RWPE2 (cell line): ENCODE results near the gene BFAR.
A peak's percentile ranks its signal among the peaks of the same experiment; 100 is the strongest.

Experiments
- ATAC-seq: fragments of 200-7000 bp; cut with Tn5 transposase; 3 replicates; pipeline ENCODE4 v1.9.1; 2021; ENCODE audit warnings: low read depth
- DNase-seq: peaks from one replicate; pipeline ENCODE4 v3.0.0-alpha.2; 2020; ENCODE audit warnings: low spot score
- H3K27ac ChIP-seq: fragments of 450-650 bp; 2 replicates; pipeline ENCODE4 v1.5.1; 2017; ENCODE audit warnings: mild to moderate bottlenecking; ENCODE audit not compliant: poor library complexity, severe bottlenecking
- H3K27me3 ChIP-seq: fragments of 250-450 bp; sonication (Bioruptor Pico); 2 replicates; pipeline ENCODE4 v1.5.1; 2021; ENCODE audit warnings: mild to moderate bottlenecking, moderate library complexity; ENCODE audit not compliant: insufficient read depth, poor library complexity, severe bottlenecking
- H3K36me3 ChIP-seq: fragments of 250-450 bp; sonication (Bioruptor Pico); 2 replicates; pipeline ENCODE4 v1.5.1; 2020; ENCODE audit warnings: low read depth, mild to moderate bottlenecking, moderate library complexity
- H3K4me1 ChIP-seq: fragments of 250-450 bp; sonication (Bioruptor Pico); 2 replicates; pipeline ENCODE4 v1.5.1; 2021; ENCODE audit warnings: mild to moderate bottlenecking, moderate library complexity; ENCODE audit not compliant: insufficient read depth, poor library complexity, severe bottlenecking
- H3K4me3 ChIP-seq: fragments of 250-450 bp; sonication (Bioruptor Pico); 2 replicates; pipeline ENCODE4 v1.5.1; 2021; ENCODE audit warnings: mild to moderate bottlenecking, moderate library complexity; ENCODE audit not compliant: severe bottlenecking
- H3K9me3 ChIP-seq: fragments of 250-450 bp; sonication (Bioruptor Pico); 2 replicates; pipeline ENCODE4 v1.5.1; 2021; ENCODE audit warnings: mild to moderate bottlenecking, moderate library complexity; ENCODE audit not compliant: severe bottlenecking
- TF ChIP-seq, protein P1 (sequence below): fragments of 450-650 bp; IDR thresholded peaks from one replicate; pipeline ENCODE4 v1.5.1; 2017; ENCODE audit warnings: mild to moderate bottlenecking, moderate library complexity; ENCODE audit not compliant: poor library complexity, severe bottlenecking

BFAR gene

DNA sequence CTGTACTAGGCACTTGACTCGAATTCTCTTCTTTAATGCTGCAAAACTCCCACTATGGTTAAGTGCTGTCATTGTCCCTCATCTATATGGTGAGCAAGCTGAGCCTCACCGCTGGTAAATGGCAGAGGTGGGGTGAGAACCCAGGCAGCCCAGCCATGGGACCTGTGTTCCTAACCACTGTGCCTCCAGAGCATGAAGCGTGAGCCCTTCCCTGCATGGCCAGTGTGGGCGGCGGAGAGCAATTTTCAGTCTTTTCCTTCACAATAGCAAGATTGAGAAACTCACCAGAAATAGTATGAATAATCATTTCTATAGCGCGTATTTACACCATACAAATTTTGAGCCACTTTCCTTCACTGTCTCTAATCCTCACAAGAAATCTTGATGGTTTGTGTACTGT is 9.2 kb downstream of the BFAR start:
- Histone ChIP-seq H3K9me3 (no peaks in the 10 kb centered on the region), H3K27ac (no peak overlapping the region), H3K4me3 (no peak overlapping the region), H3K36me3 (peaks cover 90% of the 10 kb centered on the region), H3K4me1 (peaks cover under 1% of the 10 kb centered on the region), H3K27me3 (no peaks in the 10 kb centered on the region)
- ATAC-seq (no peak), DNase-seq (no peak)
- TF ChIP-seq, protein P1, sequence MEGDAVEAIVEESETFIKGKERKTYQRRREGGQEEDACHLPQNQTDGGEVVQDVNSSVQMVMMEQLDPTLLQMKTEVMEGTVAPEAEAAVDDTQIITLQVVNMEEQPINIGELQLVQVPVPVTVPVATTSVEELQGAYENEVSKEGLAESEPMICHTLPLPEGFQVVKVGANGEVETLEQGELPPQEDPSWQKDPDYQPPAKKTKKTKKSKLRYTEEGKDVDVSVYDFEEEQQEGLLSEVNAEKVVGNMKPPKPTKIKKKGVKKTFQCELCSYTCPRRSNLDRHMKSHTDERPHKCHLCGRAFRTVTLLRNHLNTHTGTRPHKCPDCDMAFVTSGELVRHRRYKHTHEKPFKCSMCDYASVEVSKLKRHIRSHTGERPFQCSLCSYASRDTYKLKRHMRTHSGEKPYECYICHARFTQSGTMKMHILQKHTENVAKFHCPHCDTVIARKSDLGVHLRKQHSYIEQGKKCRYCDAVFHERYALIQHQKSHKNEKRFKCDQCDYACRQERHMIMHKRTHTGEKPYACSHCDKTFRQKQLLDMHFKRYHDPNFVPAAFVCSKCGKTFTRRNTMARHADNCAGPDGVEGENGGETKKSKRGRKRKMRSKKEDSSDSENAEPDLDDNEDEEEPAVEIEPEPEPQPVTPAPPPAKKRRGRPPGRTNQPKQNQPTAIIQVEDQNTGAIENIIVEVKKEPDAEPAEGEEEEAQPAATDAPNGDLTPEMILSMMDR, result no peak

DNA sequence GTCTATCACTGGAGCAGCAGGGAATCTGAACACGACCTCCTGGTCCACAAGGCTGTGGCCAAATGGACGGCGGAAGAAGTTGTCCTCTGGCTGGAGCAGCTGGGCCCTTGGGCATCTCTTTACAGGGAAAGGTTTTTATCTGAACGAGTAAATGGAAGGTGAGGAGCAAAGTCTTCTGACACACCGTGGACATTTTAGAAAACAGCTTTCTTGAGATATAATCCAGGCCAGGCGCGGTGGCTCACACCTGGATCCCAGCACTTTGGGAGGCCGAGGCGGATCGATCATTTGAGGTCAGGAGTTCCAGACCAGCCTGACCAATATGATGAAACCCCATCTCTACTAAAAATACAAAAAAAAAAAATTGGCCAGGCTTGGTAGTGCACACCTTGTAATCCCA is 17.1 kb downstream of the BFAR start:
- H3K4me3 ChIP-seq, result no peak overlapping the region
- peak overlapping the region; percentile 49 for H3K27ac ChIP-seq
- no peaks in the 10 kb centered on the region for H3K27me3 ChIP-seq
- no peaks in the 10 kb centered on the region for H3K9me3 ChIP-seq
- DNase-seq (no peak), ATAC-seq (no peak)
- peaks cover 86% of the 10 kb centered on the region for H3K36me3 ChIP-seq
- TF ChIP-seq, protein P1, result no peak
- H3K4me1 ChIP-seq, result no peaks in the 10 kb centered on the region

DNA sequence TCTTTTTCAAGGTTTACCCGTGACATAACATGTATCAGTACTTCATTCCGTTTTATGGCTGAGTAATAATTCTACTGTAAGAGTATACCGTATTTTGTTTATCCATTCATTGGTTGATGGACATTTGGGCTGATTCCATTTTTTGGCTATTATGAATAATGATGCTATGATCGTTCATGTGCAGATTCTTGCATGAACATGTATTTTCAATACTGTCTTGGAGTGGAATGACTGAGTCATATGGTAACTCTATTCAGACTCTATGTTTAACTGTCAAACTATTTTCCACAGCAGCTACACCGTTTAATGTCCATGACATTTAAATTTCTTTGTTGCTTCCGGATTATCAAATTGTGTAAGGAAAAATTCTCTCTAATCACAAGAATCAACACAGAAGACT is 17.9 kb downstream of the BFAR start:
- Histone ChIP-seq H3K4me3 (no peak overlapping the region), H3K36me3 (peaks cover 84% of the 10 kb centered on the region), H3K4me1 (no peaks in the 10 kb centered on the region), H3K27ac (peak overlapping the region; percentile 49), H3K9me3 (no peaks in the 10 kb centered on the region), H3K27me3 (no peaks in the 10 kb centered on the region)
- TF ChIP-seq, protein P1, result no peak
- ATAC-seq, result peak; percentile 92
- DNase-seq, result no peak

GRCh38 chr16:14652726-14653125 is 20.0 kb downstream of the BFAR start:
- no peak for DNase-seq
- Histone ChIP-seq H3K27me3 (no peaks in the 10 kb centered on the region), H3K27ac (no peak overlapping the region), H3K9me3 (no peaks in the 10 kb centered on the region), H3K4me1 (no peaks in the 10 kb centered on the region), H3K36me3 (peaks cover 77% of the 10 kb centered on the region), H3K4me3 (no peak overlapping the region)
- TF ChIP-seq, protein P1, result no peak
- ATAC-seq, result no peak

DNA sequence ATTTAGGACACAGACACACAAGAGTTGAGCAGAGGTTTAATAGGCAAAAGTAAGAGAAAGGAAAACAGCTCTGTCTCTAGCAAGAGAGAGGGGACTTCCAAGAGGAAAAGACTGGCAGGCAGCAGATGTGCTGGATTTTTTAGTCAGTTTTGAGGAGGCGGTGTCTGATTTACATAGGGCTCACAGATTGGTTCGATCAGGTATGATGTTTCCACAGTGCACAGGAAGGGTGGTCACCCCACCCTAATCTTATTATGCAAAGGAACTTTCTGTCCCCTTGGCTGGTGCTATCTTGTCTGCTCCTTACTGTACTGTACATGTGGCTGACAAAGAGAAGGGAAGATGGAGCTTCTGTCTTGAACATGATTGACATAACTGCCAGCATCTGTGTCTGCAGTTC is 25.3 kb downstream of the BFAR start:
- ATAC-seq, result 0 out of 3 replicates have a peak, but pooled peaks have one; percentile 19
- no peak for DNase-seq
- Histone ChIP-seq H3K36me3 (peaks cover 68% of the 10 kb centered on the region), H3K27me3 (no peaks in the 10 kb centered on the region), H3K9me3 (no peaks in the 10 kb centered on the region), H3K27ac (peak overlapping the region; percentile 3), H3K4me3 (no peak overlapping the region), H3K4me1 (no peaks in the 10 kb centered on the region)
- TF ChIP-seq, protein P1, result no peak
